Activated CD8-positive, alpha-beta memory T cell treated with anti-CD3 and anti-CD28 coated beads for 48 hours (primary cell): ENCODE results near the gene COMMD7.
A peak's percentile ranks its signal among the peaks of the same experiment; 100 is the strongest.

Source experiments
- DNase-seq, 3 experiments: peaks; one replicate each; pipeline ENCODE4 v3.0.0-alpha.2; 2020; ENCODE audit warnings: low read depth in 2 of 3, low spot score in 2 of 3

COMMD7 gene

GRCh38 chr20:32681175-32682084 is 61.8 kb downstream of the COMMD7 start:
- DNase-seq = no peak

- DNase-seq = no peak
Observed at GRCh38 chr20:32680544-32681174, 62.6 kb downstream of the COMMD7 start.

- DNase-seq = no peak
Observed at GRCh38 chr20:32678948-32679347, 64.3 kb downstream of the COMMD7 start.

- no peak for DNase-seq
Observed at GRCh38 chr20:32675223-32675975, 67.9 kb downstream of the COMMD7 start.

DNA sequence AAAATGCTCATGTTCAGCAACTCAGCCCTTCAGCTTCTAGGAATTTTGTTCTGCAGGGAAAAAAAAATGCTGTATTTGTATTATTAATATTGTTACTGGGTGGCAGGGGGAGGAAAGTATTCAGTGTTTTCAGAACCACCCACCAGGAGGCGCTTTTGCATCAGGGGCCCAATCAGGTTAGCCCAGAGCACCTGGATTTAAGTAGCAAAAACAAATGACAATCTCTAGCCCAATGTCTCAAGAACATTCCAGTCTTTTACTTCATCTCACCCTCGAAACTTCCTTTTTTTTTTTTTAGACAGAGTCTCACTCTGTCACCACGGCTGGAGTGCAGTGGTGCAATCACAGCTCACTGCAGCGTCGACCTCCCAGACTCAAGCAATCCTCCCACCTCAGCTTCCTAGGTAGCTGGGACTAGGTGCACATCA is 68.9 kb downstream of the COMMD7 start:
- DNase-seq = peak; percentile 32 to 62 (median 48)

- DNase-seq = peak in 2 of 3 experiments; percentile 17 to 40
Observed at GRCh38 chr20:32672982-32673851, 70.0 kb downstream of the COMMD7 start.

- DNase-seq = no peak
Observed at GRCh38 chr20:32672394-32672981, 70.8 kb downstream of the COMMD7 start.

DNA sequence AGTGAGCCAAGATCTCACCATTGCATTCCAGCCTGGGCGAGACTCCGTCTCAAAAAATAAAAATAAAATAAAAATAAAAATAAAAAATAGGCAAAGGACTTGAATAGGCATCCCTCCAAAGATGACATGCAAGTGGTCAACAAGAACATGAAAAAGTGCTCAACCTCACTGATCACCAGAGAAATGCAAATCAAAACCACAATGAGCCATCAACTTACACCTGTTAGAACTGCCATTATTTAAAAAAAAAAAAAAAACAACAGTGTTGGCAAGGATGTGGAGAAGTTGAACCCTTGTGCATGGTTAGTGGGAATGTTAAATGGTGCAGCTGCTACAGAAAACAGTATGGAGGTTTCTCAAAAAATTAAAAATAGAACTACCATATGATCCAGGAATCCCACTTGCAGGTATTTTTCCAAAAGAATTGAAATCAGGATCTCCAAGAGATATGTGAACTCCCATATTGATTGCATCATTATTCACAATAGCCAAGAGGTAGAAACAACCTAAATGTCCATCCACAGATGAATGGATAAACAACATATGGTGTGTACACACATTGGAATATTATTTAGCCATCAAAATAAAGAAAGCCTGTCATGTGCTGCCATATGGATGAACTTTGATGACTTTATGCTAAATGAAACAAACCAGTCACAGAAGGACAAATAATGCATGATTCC is 72.4 kb downstream of the COMMD7 start:
- no peak for DNase-seq

GRCh38 chr20:32667027-32667426 is 76.2 kb downstream of the COMMD7 start:
- no peak for DNase-seq

- DNase-seq = no peak
Observed at GRCh38 chr20:32664678-32665159, 78.5 kb downstream of the COMMD7 start.

- DNase-seq = no peak
Observed at GRCh38 chr20:32664012-32664677, 79.1 kb downstream of the COMMD7 start.

DNA sequence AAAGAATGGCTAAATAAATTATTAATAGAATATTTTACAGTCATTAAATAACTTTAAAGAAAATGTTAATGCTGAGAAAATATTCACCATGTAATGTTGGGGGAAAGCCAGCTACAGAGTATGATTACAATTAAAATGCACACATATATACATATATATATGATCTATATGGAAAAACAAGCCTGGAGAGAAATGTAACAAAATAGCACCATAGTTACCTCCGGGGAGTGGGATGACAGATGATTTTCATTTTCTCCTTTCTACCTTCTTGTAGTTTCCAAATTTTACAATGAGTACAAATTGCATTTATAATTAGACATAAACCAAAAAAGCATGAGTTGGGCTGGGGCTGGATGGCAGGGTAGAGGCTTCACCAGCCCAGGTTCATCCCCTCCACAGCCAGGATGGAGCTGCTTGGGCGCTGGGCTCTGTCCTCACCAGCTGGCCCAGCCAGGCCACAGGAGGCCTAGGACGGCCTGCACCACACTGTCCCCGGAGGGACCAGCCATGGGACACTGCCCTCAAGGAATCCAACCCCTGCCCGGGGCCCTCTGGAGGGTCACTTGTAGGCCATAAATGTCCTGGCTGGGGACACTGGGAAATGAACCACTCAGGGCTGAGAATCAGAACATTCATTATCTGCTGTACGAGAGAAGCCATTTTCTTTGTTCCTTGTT is 79.8 kb downstream of the COMMD7 start:
- no peak for DNase-seq

- no peak for DNase-seq
Observed at GRCh38 chr20:32661820-32662528, 81.3 kb downstream of the COMMD7 start.

DNA sequence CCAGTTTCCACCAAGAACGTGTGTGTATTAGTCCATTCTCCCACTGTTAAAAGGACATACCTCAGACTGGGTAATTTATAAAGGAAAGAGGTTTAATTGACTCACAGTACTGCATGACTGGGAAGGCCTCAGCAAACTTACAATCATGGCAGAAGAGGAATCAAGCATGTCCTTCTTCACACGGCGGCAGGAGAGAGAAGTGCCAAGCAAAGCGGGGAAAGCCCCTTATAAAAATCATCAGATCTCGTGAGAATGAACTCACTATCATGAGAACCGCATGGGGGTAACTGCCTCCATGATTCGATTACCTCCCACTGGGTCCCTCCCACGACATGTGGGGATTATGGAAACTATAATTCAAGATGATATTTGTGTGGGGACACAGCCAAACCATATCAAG is 82.6 kb downstream of the COMMD7 start:
- DNase-seq = no peak

- no peak for DNase-seq
Observed at GRCh38 chr20:32656827-32657226, 86.4 kb downstream of the COMMD7 start.

GRCh38 chr20:32655903-32656512 is 87.3 kb downstream of the COMMD7 start:
- DNase-seq = no peak

DNA sequence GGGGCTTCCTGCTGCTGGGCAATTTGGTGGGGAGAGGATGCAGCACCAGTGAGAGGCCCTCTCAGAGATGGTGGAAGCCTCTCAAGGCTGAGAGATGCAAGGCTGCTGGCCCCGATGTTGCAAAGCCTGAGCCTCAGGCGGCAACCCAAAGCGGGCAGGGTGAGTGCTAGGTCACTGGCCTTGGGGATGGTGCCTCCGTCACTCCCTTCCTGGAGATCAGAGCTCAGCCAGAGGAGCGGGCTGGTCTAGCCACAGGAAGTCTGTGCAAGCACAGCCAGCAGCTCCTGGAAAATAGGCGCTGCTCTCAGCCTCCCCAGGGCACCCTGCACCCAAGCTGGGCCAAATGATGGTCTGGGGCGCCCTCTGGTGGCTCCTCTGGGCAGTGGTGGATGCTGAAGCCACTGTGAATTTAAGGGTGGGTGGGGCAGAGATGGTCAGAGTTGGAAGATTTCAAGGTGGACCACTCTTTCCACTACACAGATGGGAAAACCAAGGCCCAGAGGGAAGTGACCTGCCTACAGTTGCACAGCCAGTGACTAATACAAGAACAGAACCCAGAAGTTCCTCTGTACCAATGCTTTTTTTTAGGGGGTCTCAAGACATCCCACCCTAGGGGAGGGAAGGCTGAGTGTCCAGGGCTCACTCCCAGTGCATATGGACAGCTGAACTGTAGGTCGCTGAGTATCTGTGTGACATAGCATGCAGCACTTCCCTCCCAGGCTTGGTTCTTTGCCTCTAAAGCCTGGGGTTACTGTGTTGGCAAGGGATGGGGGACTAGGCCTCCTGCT is 90.3 kb downstream of the COMMD7 start:
- DNase-seq = peak; percentile 68 to 90 (median 89)
